Stimulated activated CD8-positive, alpha-beta memory T cell treated with anti-CD3 and anti-CD28 coated beads, Interleukin-2, amount 100 ng/mL, for 48 hours (primary cell): ENCODE measurements around the gene NCK2.
A peak's percentile ranks its signal among the peaks of the same experiment; 100 is the strongest.
"Not testable (repeated sequence)": the region's sequence is repeated elsewhere in the genome, so short reads cannot be mapped to it uniquely, and the experiment has no call there.

Source experiments
- DNase-seq, 2 donors: peaks; one replicate each; pipeline ENCODE4 v3.0.0-alpha.2; 2020; ENCODE audit warnings: low read depth in 2 of 2

The NCK2 gene

DNA sequence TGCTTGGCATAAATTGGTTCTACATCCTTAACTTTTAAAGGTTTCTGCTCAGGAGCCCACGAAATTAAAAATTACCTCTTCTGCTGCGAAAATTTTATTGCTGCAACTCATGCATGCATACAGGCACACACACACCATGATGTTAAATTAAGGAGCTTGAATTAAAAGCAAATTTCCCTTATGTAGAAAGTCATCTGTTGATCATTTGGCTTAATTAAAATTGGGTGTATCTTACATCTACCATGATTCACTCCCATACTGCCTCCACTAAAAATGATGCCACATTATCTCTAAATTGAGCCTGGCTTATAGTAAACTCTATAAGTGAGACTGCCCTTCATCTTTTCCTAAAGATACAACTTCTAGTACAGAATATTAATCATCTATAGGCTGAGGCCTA lies 145.4 kb downstream of the NCK2 start:
- DNase-seq = no peak

DNA sequence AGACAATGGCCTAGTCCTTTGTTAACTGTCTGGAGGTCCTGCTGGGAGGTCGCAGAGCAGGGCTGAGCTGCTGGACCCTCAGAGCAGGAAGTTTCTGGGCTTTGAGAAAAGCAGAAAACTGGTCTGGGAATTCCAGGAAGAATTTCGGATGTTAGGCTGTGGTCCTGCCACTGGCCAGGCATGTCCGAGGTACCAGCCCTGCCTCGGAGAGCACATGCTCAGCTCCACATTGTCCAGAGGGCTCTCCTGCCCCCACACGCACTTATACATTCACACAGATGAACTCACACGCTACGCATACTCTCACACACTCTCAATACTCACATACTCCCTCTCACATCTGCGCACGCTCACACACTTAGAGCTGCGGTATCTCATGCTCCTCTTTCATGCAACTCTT lies 146.1 kb downstream of the NCK2 start:
- DNase-seq = no peak

DNA sequence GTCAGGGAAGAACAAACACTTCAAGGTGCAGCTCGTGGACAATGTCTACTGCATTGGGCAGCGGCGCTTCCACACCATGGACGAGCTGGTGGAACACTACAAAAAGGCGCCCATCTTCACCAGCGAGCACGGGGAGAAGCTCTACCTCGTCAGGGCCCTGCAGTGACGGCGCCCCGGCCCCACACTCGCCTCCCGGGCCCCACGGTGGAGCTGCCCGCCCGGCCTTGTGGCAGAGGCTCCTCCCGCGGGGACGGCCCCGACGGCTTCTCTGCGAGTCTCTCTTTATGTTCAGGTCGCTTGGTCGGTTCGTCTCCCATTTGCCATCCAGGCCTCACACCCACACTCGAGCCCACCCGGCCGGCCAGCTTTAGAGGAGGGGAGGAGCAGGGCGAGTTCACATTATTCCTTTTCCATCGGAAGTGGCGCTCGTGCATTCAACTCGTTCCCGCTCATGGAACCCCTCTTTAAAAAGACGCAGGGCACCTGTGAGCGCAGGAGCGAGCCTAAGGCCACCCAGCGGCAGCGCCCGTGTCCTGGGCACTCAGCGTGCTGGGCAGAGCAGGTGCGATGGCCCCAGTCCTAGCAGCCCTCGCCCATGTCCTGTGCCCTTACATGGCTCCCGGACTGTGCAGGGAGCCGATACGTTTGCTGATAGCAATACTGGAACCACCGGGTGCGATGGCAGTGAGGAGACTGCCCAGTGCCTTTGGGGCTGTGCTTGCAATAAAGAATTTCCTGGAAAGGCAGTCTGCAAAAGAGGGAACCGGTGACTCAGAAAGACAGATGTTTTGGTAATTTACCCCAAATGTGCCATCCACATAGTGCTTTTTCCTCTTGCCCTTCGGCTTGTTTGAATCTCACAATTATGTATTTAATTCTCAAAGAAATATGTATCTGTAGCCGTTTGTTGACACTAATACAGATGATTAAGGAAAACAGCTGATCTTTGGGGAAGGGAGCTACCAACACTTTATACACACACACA lies 148.6 kb downstream of the NCK2 start:
- no peak for DNase-seq

DNA sequence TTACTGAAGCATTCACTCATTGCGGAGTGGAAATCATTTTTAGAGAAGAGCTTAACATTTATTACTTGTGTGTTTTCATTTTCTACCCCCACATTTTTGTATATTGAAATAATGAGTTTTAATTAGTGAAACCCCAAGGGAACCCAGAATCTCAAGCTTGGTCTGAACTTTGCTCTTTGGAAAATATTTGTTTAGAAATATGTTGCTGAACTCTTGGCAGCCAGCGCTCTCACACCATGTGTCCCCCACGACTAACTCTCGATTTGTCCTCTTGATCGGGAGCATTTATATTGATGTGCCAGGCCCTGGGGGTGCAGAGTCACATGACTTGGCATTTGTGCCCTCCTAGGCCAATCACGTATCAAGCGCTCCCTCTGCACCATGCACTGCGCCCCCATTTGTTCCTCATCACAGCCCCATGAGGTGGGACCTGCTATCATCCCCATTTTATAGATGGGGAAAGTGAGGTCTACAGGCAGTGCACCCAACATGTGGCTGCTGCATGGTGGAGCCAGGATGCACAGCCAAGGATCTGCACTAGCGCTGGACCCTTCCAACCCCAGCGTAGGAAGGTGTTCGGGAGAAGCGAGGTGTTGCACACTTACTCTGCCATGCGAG lies 149.7 kb downstream of the NCK2 start:
- DNase-seq = no peak

DNA sequence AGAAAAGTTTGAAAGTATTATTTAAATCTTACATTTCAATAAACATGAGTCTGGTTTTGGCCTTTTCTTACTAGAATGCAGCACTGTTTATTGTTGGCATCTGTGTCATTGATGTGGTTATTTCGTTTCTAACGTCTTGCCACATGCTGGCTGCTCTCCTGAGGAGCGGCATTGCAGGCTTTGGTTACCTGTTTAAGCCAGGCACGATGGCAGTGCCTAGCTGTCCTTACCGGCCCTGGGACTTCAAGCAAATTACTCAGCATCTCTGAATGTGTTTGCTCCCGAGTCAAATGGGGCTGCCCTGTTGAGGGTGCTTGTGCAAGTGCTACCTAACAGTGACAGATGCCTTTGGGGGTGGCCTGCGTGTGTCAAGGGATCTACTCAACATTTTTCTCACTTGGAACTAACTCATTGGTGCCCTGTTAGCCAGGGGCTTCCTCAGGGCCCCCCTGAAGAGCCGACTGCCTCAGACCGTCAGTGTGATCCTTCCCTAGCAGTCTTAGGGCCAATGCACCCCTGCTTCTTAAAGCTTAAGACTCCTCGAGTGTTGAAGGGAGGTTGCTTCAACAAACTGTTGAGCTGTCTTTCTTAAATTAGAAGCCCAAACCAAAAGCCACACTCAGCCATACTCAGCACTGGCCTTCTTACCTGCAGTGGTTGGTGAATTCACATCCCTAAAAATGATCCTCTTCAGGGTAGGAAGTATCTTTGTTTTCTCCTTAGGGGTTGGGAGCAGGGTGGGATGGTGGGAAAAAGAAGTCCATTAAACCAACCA lies 151.5 kb downstream of the NCK2 start:
- DNase-seq = no peak

DNA sequence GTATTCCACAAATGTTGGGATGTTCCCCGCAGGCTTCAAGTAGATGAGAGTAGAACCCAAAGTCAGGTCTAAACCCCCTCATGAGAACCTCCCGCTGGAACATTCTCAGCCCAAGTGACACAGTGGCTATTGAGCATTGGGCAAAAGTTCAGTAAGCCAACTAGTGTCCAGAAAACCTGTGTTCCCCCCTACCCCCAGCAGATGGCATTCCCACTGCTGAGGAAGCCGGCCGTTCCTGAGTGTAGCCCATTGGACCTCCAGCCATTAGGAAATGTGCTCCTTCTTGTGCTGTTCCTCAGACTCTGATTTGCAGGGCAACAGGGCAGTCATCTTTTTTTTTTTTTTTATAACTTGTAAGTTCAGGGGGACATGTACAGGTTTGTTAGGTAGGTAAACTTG lies 152.1 kb downstream of the NCK2 start:
- DNase-seq = no peak

DNA sequence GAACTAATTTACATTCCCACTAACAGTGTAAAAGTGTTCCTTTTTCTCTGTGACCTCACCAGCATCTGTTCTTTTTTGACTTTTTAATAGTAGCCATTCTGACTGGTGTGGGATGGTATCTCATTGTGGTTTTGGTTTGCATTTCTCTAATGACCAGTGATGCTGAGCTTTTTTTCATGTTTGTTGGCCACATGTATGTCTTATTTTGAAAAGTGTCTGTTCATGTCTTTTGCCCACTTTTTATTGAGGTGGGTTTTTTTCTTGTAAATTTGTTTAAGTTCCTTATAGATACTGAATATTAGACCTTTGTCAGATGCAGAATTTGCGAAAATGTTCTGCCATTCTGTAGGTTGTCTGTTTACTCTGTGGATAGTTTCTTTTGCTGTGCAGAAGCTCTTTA lies 153.0 kb downstream of the NCK2 start:
- DNase-seq = not testable (repeated sequence)

DNA sequence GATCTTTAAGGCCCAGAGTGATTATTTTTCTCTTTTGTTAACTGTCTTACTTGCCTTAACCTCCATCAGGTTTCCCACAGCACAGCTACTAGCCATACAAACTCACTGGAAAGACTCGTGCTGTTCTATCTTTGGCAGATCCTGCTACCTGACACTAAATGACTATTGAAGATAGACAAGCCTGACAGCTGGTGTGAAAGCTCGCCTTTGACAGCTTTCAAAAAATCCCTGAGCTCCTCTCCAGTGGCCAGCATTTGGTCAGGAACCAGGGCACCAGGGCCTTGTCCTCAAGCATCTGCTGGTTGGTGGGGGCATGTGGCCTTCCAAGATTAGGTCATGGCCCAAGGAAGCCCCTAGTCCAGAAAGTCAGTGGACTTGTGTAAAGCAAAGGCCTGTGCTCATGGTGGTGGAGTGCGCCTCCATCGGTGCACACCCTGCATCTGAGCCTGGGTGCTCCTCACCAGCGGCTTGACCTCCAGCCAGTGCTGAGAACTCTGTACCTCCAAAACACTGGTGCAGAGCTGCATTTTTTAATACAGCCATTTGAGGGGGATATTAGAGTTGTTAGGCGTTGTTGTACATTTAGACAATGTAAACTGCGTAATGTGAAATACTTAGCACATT lies 158.5 kb downstream of the NCK2 start:
- DNase-seq = no peak

DNA sequence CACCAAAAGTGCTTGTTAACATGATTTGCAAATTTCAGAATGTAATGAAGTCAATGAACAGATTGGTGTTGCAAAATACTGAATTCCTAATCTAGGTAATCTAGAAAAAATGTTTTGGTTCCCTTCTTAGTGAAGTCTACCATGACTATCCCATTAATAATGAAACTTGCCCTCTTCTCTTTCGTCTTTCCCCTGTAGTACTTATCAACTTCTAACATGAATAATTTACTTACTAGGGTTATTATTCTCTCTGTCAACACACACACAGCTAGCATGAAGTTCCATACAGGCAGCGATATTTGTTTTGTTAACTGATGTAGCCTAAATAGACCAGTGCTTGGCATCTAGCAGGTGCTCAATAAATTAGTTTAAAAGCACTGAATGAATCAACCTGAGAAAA lies 160.2 kb downstream of the NCK2 start:
- no peak for DNase-seq

DNA sequence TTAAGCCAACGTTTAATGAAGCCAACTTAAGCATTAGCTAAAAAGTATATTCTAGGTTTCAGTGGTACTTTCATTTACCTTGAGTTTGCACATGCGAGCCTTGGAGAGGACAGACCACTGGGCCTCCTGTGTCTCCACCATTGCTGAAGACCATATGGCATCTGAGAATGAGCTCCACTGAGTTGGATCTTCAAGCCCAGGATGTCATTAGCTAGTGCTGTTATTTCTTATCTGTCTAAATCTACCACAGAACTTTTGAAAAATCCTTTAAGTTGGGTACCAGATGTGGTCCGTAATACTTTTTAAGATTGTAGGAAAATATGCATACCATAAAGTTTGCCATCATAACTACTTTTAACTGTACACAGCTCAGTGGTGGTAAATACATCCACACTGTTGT lies 161.8 kb downstream of the NCK2 start:
- no peak for DNase-seq

DNA sequence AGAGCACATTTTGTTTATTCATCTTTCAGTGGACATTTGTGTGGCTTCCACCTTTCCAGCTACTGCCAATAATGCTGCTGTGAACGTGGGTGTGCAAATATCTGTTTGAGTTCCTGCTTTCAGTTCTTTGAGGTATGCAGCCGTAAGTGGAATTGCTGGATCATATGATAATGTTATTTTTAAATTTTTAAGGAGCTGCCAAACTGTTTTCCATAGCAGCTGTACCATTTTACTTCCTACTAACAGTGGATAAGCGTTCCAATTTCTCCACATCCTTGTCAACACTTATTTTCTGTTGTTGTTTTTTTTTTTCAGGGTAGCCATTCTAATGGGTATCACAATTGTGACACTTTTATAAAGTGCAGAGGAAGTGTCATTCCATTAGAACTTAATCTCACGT lies 162.5 kb downstream of the NCK2 start:
- DNase-seq = no peak

DNA sequence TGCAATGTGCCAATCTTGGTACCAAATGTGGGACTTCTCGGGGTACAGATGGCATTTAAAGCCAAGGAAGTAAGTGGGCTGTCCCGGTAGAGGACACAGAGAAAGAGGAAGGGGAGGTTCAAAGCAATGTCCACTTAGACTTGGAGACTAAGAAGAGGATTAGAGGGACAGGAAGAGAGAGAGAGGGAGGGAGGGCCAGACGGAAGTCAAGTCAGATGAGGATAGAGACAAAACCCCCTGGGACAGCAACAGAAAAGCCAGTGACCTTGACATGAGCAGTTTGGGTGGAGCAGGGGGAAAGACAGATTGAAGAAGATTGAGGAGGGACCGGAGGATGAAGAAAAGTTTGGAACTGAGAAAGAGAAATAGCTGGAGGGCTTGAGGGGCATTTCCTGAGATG lies 164.5 kb downstream of the NCK2 start:
- no peak for DNase-seq

DNA sequence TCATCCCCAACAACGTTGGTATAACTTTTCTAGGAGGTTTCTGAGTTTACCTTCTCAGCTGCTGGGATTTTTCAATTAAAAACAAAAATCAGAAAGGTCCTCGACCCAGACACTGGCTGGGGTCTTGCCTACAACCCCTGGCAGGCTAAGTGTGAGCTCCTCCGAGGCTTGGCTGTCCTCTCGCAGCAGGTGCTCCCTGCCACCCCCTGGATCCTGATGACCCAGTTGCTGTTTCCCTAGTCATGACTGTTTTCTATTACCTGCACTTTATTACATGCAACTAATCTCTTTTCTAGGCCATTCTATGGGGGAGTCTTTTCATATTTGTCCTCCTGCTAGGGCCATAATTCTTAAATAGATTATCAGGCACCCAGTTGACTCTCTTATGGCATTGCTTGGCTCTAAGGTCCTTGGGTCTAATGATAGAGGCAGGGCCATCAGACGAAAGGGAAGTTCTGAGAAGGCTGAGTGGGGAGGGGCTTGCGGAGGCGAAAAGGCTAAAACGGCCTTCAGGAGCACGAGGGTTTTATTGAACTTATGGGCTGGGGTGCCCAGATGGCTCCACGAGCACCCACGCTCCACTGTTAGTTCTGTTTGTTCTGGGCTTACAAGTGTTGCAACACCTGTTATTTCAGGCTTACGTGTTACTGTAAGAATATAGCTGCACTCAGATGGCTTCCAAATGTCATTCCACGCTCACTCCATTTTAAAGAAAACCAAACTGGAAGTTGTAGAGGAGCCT lies 166.0 kb downstream of the NCK2 start:
- DNase-seq = no peak

DNA sequence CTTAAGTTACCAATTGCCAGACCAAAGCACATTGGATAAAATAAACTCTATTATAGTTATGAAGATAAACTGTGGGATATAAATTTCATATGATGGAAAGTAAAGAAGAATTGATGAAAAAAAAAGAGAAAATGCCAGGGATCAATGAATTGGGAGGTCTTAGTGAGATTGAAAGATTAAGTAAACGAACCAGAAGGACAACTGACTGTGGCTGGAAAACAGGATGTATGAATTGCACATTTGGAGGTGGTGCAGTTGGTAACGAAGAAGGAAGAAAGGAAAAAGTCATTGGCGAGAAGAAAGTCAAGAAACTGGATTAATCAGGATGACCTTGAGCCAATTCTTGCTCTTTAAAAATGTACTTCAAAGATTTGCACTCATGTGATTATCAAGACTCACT lies 166.7 kb downstream of the NCK2 start:
- no peak for DNase-seq

DNA sequence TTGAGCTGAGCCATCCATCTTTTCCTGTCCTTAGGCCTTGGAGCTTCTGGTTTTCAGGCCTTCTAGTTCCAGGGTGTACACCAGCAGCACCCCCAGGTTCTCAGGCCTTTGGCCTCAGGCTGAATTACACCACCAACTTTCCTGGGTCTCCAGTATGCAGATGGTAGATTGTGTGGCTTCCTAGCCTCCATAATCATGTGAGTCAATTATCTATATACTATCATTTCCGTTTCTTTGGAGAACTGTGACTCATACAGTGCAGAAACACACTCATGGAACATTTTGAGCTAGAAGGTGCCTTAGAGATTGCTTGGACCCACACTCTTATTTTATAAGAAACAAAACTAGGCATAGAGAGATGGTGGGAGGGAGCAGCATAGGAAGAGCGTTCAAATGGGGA lies 167.4 kb downstream of the NCK2 start:
- DNase-seq = no peak

DNA sequence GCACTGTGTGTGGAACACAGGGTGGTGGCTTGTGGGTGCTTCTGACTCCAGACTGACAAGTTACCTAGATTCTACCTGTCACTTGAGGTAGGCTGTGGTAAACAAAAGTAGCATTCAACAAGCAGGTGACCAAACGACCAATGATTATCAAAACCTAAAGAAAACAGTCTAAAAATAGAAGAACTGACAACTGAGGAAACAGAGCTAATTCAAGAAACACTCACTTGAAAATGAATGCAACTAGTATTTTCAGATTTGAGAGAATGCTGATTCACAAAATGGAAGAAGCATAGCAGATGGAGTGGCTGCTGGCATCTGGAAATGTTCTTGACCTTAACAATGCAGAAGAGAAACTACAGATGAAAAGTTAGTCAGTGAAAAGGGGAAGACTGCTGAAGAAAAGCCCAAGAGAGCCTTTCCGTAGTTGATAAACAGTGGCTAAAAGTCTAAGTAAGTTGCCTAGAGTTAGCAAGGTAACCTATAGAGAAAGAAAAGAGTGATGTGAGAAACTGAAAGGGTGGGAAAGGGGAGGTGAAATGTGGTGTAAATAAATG lies 170.4 kb downstream of the NCK2 start:
- no peak for DNase-seq

DNA sequence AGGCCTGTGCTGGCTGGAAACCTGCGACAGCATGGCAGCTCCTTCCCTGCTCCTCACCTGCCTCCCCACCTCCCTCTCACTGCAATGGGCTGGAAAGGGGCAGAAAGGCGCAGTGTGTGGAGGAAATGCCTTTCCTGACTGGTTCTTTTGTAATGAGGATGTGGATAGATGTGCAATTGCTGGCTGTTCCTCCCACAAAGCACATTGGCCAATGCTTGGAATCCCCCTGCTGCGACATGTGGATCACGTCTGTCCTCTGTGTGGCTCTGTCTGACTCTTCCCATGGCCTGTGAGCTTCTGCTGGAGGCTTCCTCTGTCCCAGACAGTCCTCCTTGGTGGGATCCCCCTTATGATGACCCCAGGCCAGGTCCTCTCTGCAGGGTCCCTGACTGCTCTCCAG lies 172.5 kb downstream of the NCK2 start:
- no peak for DNase-seq

DNA sequence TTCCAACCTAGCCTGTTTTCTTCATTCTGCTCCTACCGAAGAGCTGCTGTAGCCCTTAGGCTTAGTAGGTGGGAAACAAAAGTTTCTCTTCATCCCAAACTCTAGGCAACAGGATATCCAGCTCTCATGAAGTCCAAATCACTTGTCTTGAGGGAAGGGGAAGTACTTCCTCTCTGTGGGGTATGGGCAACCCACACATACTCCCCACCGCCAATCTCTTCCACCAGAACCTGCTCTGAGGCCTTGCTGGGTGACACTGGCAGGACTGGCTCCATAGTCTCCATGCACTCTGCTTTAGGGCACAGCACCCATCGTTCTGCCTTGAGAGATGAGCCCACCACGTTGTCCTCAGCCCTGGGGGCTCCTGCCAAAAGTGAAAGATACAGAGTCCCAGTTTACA lies 173.0 kb downstream of the NCK2 start:
- no peak for DNase-seq

DNA sequence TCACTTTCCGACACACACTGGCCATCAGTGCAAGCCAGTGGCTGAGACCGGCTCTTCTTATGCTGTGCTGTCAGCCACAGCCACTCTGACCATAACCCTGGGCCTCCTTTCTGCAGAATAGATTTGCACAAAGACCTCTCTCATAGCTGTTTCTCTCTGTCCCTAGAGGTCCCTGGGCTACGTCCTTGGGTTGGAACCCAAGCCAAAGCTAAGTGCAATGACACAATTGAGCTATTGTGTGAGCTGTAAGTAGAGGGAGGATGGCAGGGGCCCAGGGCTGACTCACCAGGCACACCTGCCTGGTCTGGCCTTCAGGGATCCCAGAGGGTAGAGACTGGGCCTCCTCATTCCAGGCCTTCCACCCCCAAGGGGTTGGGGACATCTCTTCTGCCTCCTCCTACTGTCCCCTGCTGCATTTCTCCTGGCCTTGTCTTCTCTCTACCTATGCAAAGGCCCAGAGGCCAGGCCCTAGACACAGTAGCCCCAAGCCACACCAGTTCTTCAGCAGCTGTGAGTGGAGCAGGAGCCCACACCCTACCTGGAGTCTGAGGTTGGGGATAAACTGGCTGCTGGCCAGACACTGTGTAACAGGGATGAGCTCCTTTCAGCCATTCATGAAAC lies 174.6 kb downstream of the NCK2 start:
- DNase-seq = no peak

DNA sequence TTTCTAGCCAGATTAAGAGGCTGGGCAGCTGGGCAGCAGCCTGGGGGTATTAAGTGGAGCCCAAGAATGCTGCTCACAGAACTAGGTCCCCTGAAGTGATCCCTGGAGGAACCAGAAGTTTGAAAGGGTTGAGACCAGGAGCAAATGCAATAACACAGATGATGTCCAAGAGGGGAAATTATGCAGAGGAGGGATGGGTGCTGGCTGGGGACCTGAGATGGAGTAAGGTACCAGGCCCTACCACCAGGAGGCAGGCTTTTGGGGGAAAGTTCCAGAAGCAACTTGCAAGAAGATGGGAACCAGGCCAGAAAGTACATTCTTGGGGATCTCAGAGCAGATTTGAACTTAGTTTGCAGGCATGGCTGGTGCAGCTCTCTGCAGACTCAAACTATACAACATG lies 175.1 kb downstream of the NCK2 start:
- peak in 1 of 2 donors; percentile 48 for DNase-seq

DNA sequence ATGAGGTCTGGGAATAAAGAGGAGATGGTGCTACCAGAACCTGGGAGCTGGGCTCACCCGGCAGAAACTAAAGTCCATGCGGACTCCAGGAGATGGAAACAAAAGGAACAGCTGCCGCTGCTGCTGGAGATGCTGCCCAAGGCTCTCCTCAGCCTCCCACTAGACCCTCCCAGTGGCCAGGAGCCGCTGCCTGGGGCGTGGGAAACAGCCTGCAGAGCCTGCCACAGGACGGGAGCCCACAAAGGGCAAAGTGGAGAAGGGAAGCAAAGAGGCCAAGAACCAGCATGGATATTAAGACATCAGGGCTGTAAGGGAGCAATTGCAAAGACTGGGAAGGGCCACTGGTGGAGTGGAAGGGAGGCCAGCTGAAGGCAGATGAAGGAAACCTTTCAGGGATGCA lies 179.6 kb downstream of the NCK2 start:
- no peak for DNase-seq
